C4-2B (cell line): Measurements from ENCODE around the gene SELENOO.
A peak's percentile ranks its signal among the peaks of the same experiment; 100 is the strongest.

Experiments
- H3K27ac ChIP-seq: fragments of 450-650 bp; 2 replicates; pipeline ENCODE4 v1.5.1; 2017
- CTCF ChIP-seq: fragments of 450-650 bp; conservative IDR thresholded peaks from 2 replicates; pipeline ENCODE4 v1.5.1; 2017; ENCODE audit warnings: mild to moderate bottlenecking
- ZFX ChIP-seq: fragments of 450-650 bp; IDR thresholded peaks from 2 replicates; pipeline ENCODE4 v1.6.1; 2017

SELENOO gene

DNA sequence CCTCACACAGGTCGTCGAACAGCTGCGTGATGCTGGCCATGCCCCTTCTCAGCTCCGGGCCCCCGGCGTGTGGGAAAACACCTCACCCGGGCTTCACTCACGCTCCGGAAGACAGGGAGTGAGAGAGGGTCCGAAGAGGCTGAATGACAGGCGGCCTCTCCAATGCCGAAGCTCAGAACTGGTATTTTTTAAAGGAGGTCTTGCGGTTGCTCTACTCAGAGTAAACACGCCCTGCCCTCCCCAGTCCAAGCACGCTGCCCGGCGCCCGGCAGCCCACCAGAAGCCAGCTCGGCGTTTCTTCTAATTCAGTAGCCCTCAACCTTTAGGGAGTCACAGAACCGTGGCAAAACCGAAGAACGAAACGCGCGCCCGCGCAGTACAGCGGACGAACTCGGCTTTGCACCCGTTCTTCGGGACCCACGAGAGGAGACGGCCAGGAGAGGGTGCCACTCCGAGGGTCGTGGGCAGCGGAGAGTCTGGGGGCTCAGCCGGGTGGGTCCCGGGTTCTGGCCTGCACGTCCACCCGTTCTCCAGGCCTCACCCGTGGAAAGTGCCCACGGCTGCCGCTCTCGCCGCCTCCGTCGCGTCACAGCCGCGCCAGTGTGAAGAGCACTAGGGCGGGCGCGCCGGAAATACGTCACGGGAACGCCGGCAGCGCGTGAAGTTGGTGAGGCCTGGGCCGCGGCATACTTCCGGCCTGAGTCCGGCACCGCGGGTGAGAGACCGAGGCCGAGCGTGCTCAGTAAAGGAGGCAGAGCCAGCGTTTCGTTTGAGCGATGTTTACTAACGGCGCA, 43.8 kb downstream of the SELENOO start, which contains the start of gene TUBGCP6:
Gene TUBGCP6, minus strand, starts transcription at position 604 of the 794 bp plus-strand sequence. Its CDS starts 564 bp downstream, at position 40.
- peak within 1 kb of the TSS; percentile 84 for H3K27ac ChIP-seq
- TF ChIP-seq CTCF (no peak; the same call in 1 of the 2 replicates), ZFX (peak; percentile 86)

DNA sequence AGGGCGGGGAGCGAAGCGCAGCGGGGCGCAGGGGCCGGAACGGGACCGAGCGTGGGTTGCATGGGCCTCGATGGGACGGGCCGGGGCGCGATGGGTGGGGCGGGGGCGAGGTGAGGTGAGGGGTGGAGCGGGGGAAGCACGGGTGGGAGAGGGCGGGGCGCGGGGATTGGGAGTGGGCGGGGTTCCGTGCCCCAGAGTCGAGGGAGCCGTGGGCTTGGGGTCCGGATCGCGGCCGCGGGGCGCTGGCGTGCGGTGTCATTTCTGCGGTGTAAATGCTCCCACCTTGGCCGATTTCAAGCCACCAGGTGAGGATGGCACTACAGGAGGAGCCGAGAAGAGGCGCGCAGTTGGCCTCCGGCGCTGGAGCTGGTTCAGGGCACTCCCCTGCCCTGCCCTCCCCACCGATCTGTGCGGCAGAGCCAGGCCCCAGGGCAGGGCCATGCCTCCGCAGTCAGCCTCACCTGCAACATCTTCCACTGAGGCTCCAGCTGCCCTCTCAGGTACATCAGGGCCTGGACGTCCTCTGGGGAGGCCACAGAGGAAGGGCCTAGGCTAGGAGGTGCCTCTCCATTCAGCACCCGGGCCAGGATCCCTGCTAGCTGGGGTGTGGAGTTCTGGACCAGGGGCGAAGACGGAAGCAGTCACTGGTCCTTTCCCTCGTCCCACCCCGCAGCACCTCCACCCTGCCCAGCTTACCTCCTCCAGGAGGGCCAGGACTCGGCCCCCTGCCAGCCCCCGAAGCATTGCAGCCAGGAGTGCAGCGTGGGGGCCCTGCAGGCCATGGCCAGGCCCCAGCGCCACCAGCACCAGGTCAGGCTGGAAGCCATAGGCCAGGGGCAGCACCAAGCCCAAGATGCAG, 44.6 kb downstream of the SELENOO start:
- H3K27ac ChIP-seq = peak overlapping the region; percentile 84
- TF ChIP-seq ZFX (peak; percentile 3; the same call in 1 of the 2 replicates), CTCF (no peak)

GRCh38 chr22:50246242-50247175, 45.7 kb downstream of the SELENOO start:
- peak overlapping the region; percentile 84; the same call in 1 of the 2 replicates for H3K27ac ChIP-seq
- TF ChIP-seq ZFX (no peak), CTCF (no peak; the same call in 1 of the 2 replicates)

- TF ChIP-seq ZFX (no peak), CTCF (no peak)
- peak overlapping the region; percentile 3; the same call in 1 of the 2 replicates for H3K27ac ChIP-seq
Measured at GRCh38 chr22:50247748-50248147, 46.9 kb downstream of the SELENOO start.

- H3K27ac ChIP-seq = peak overlapping the region; percentile 3; the same call in 1 of the 2 replicates
Measured at GRCh38 chr22:50248196-50249081, 47.6 kb downstream of the SELENOO start.

More at GRCh38 chr22:50248196-50249081, 47.6 kb downstream of the SELENOO start:
- TF ChIP-seq ZFX (no peak), CTCF (no peak)
